ENCODE measurements around the gene RAD21L1. TPM values are rescaled to one million over a fixed set of nuclear protein-coding genes. Genes with fewer than 3 reads are reported as not detected.

The RAD21L1 gene
- polyA plus RNA-seq, 1 donor from 2014 or later, result not detected

- TF ChIP-seq SMC3 (conservative IDR thresholded peaks at IDR 0.05; ENCODE audit: poor library complexity), result no peak
- no peak for TF ChIP-seq EP300 (conservative IDR thresholded peaks at IDR 0.05; ENCODE audit: poor library complexity, severe bottlenecking)
- TF ChIP-seq MXI1 (conservative IDR thresholded peaks at IDR 0.05; ENCODE audit: poor library complexity, severe bottlenecking), result no peak
- TF ChIP-seq, protein P1, sequence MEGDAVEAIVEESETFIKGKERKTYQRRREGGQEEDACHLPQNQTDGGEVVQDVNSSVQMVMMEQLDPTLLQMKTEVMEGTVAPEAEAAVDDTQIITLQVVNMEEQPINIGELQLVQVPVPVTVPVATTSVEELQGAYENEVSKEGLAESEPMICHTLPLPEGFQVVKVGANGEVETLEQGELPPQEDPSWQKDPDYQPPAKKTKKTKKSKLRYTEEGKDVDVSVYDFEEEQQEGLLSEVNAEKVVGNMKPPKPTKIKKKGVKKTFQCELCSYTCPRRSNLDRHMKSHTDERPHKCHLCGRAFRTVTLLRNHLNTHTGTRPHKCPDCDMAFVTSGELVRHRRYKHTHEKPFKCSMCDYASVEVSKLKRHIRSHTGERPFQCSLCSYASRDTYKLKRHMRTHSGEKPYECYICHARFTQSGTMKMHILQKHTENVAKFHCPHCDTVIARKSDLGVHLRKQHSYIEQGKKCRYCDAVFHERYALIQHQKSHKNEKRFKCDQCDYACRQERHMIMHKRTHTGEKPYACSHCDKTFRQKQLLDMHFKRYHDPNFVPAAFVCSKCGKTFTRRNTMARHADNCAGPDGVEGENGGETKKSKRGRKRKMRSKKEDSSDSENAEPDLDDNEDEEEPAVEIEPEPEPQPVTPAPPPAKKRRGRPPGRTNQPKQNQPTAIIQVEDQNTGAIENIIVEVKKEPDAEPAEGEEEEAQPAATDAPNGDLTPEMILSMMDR (IDR thresholded peaks at IDR 0.05; ENCODE audit: poor library complexity, severe bottlenecking), result no peak
- TF ChIP-seq TAF1 (IDR thresholded peaks at IDR 0.05; ENCODE audit: low read depth), result no peak
- no peak for TF ChIP-seq EZH2 (IDR thresholded peaks at IDR 0.05; ENCODE audit: borderline replicate concordance, insufficient read depth, low read length, poor library complexity, severe bottlenecking)
- TF ChIP-seq, protein P2, sequence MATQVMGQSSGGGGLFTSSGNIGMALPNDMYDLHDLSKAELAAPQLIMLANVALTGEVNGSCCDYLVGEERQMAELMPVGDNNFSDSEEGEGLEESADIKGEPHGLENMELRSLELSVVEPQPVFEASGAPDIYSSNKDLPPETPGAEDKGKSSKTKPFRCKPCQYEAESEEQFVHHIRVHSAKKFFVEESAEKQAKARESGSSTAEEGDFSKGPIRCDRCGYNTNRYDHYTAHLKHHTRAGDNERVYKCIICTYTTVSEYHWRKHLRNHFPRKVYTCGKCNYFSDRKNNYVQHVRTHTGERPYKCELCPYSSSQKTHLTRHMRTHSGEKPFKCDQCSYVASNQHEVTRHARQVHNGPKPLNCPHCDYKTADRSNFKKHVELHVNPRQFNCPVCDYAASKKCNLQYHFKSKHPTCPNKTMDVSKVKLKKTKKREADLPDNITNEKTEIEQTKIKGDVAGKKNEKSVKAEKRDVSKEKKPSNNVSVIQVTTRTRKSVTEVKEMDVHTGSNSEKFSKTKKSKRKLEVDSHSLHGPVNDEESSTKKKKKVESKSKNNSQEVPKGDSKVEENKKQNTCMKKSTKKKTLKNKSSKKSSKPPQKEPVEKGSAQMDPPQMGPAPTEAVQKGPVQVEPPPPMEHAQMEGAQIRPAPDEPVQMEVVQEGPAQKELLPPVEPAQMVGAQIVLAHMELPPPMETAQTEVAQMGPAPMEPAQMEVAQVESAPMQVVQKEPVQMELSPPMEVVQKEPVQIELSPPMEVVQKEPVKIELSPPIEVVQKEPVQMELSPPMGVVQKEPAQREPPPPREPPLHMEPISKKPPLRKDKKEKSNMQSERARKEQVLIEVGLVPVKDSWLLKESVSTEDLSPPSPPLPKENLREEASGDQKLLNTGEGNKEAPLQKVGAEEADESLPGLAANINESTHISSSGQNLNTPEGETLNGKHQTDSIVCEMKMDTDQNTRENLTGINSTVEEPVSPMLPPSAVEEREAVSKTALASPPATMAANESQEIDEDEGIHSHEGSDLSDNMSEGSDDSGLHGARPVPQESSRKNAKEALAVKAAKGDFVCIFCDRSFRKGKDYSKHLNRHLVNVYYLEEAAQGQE (IDR thresholded peaks at IDR 0.05; ENCODE audit: borderline replicate concordance), result no peak
- H4K20me1 ChIP-seq (ENCODE audit: insufficient read depth), result no peaks in the 10 kb centered on the region
- no peak overlapping the region for H3K9ac ChIP-seq (ENCODE audit: low read length)
- H3K79me2 ChIP-seq (replicated peaks; ENCODE audit: insufficient read depth, low read length), result no peaks in the 10 kb centered on the region
- H3K9me3 ChIP-seq (ENCODE audit: low read length), result no peaks in the 10 kb centered on the region
- H2AFZ ChIP-seq (ENCODE audit: low read depth, low read length), result no peak overlapping the region
- H3K9me2 ChIP-seq (ENCODE audit: insufficient read depth, low read length), result no peaks in the 10 kb centered on the region
- H3K4me2 ChIP-seq (ENCODE audit: low read length), result no peak overlapping the region
- H3K27ac ChIP-seq (ENCODE audit: low read length), result no peak overlapping the region
- H3K27me3 ChIP-seq (ENCODE audit: insufficient read depth, low read depth, low read length), result no peaks in the 10 kb centered on the region
- H3K4me3 ChIP-seq (ENCODE audit: low read length), result no peak overlapping the region
- H3K36me3 ChIP-seq (ENCODE audit: insufficient read depth, low read length), result peaks cover 6% of the 10 kb centered on the region
- H3F3A ChIP-seq (ENCODE audit: insufficient read depth, low read length, poor library complexity, severe bottlenecking), result no peaks in the 10 kb centered on the region
Measured at GRCh38 chr20:1275919-1276318, 50.1 kb downstream of the RAD21L1 start.

DNA sequence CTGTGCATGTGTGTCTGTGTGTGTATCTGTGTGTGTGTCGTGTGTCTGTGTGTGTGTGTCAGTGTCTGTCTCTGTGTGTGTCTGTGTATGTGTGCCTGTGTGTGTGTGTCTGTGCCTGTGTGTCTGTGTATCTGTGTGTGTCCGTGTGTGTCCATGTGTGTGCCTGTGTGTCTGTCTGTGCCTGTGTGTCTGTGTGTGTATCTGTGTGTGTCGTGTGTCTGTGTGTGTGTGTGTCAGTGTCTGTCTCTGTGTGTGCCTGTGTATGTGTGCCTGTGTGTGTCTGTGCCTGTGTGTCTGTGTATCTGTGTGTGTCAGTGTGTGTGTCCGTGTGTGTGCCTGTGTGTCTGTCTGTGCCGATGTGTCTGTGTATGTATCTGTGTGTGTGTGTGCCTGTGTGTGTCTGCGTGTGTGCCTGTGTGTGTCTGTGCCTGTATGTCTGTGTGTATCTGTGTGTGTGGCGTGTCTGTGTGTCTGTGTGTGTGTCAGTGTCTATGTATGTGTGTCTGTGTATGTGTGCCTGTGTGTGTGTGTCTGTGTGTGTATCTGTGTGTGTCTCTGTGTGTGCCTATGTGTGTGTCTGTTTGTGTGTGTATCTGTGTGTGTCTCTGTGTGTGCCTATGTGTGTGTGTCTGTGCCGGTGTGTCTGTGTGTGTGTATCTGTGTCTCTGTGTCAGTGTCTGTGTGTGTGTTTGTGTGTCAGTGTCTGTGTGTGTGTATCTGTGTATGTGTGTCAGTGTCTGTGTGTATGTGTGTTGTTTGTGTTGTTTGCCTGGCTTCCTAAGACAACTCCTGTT is 51.9 kb downstream of the RAD21L1 start:
- Histone ChIP-seq H3K27me3 (ENCODE audit: insufficient read depth, low read depth, low read length) (no peaks in the 10 kb centered on the region), H3K79me2 (replicated peaks; ENCODE audit: insufficient read depth, low read length) (no peaks in the 10 kb centered on the region), H3F3A (ENCODE audit: insufficient read depth, low read length, poor library complexity, severe bottlenecking) (no peaks in the 10 kb centered on the region), H3K27ac (ENCODE audit: low read length) (no peak overlapping the region), H2AFZ (ENCODE audit: low read depth, low read length) (no peak overlapping the region), H3K9me3 (ENCODE audit: low read length) (no peaks in the 10 kb centered on the region), H3K4me3 (ENCODE audit: low read length) (no peak overlapping the region), H3K36me3 (ENCODE audit: insufficient read depth, low read length) (peaks cover 1% of the 10 kb centered on the region), H4K20me1 (ENCODE audit: insufficient read depth) (no peaks in the 10 kb centered on the region), H3K9me2 (ENCODE audit: insufficient read depth, low read length) (no peaks in the 10 kb centered on the region), H3K9ac (ENCODE audit: low read length) (no peak overlapping the region), H3K4me2 (ENCODE audit: low read length) (no peak overlapping the region)
- TF ChIP-seq SMC3 (conservative IDR thresholded peaks at IDR 0.05; ENCODE audit: poor library complexity), result no peak

DNA sequence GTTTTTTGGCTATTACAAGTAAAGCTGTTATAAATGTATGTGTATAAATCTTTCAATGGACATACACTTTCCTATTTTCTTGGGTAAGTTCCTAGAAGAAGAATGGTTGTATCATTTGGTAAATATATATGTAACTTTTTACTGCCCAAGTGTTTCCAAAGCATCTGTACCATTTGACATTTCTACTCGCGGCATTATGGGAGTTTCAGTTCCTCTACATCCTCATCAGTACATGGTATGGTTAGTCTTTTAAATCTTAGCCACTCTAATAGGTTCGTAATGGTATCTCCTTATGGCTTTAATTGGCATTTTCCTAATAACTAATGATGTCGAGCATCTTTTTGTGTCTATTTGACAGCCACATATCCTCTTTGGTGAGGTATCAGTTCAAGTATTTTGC is 53.1 kb downstream of the RAD21L1 start:
- no peaks in the 10 kb centered on the region for H4K20me1 ChIP-seq (ENCODE audit: insufficient read depth)
- TF ChIP-seq TAF1 (IDR thresholded peaks at IDR 0.05; ENCODE audit: low read depth) (no peak), EP300 (conservative IDR thresholded peaks at IDR 0.05; ENCODE audit: poor library complexity, severe bottlenecking) (no peak), SMC3 (conservative IDR thresholded peaks at IDR 0.05; ENCODE audit: poor library complexity) (no peak), MXI1 (conservative IDR thresholded peaks at IDR 0.05; ENCODE audit: poor library complexity, severe bottlenecking) (no peak), RAD21 (conservative IDR thresholded peaks at IDR 0.05) (no peak), EZH2 (IDR thresholded peaks at IDR 0.05; ENCODE audit: borderline replicate concordance, insufficient read depth, low read length, poor library complexity, severe bottlenecking) (no peak), POLR2AphosphoS5 (IDR thresholded peaks at IDR 0.05) (no peak)
- TF ChIP-seq, protein P1 (IDR thresholded peaks at IDR 0.05; ENCODE audit: poor library complexity, severe bottlenecking), result no peak
- TF ChIP-seq, protein P2 (IDR thresholded peaks at IDR 0.05; ENCODE audit: borderline replicate concordance), result no peak
- H3K36me3 ChIP-seq (ENCODE audit: insufficient read depth, low read length), result no peaks in the 10 kb centered on the region
- no peaks in the 10 kb centered on the region for H3F3A ChIP-seq (ENCODE audit: insufficient read depth, low read length, poor library complexity, severe bottlenecking)
- H3K9me3 ChIP-seq (ENCODE audit: low read length), result no peaks in the 10 kb centered on the region
- no peaks in the 10 kb centered on the region for H3K9me2 ChIP-seq (ENCODE audit: insufficient read depth, low read length)
- H3K9ac ChIP-seq (ENCODE audit: low read length), result no peak overlapping the region
- no peak overlapping the region for H3K4me2 ChIP-seq (ENCODE audit: low read length)
- H3K27me3 ChIP-seq (ENCODE audit: insufficient read depth, low read depth, low read length), result no peaks in the 10 kb centered on the region
- H3K27ac ChIP-seq (ENCODE audit: low read length), result no peak overlapping the region
- H3K4me3 ChIP-seq (ENCODE audit: low read length), result no peak overlapping the region
- H2AFZ ChIP-seq (ENCODE audit: low read depth, low read length), result no peak overlapping the region
- H3K79me2 ChIP-seq (replicated peaks; ENCODE audit: insufficient read depth, low read length), result no peaks in the 10 kb centered on the region

Measured in neural cell (in vitro differentiated cells).